Osteoblast (primary cell): ENCODE results near the gene ABCG1. TPM values are rescaled to one million over a fixed set of nuclear protein-coding genes. Genes with fewer than 3 reads are reported as not detected.

Source experiments
- DNase-seq: peaks from one replicate; pipeline ENCODE4 v3.0.0; 2011; ENCODE audit warnings: low spot score, mixed read lengths; ENCODE audit not compliant: insufficient read length; ENCODE audit errors: missing footprints
- H2AFZ ChIP-seq: 2 replicates; pipeline ENCODE4 v1.6.0; 2011; ENCODE audit warnings: mild to moderate bottlenecking, low read length
- H3K27ac ChIP-seq: 2 replicates; pipeline ENCODE4 v1.5.1; 2011; ENCODE audit warnings: mild to moderate bottlenecking, low read depth, low read length, moderate library complexity
- H3K27me3 ChIP-seq: 2 replicates; pipeline ENCODE4 v1.6.0; 2012; ENCODE audit warnings: mild to moderate bottlenecking, control low read depth, inconsistent platforms, low read length, moderate library complexity; ENCODE audit not compliant: insufficient read depth
- H3K36me3 ChIP-seq: 2 replicates; pipeline ENCODE4 v1.5.1; 2011; ENCODE audit warnings: mild to moderate bottlenecking, low read length, control low read depth, moderate library complexity; ENCODE audit not compliant: insufficient read depth
- H3K4me1 ChIP-seq: 2 replicates; pipeline ENCODE4 v1.5.1; 2011; ENCODE audit warnings: mild to moderate bottlenecking, low read length, control low read depth, moderate library complexity; ENCODE audit not compliant: insufficient read depth
- H3K4me2 ChIP-seq: 2 replicates; pipeline ENCODE4 v1.6.0; 2011; ENCODE audit warnings: mild to moderate bottlenecking, low read length; ENCODE audit not compliant: insufficient read depth
- H3K4me3 ChIP-seq: fragments of 200-600 bp; sonication (generic); 3 replicates; pipeline ENCODE4 v1.5.1; 2012; ENCODE audit warnings: mild to moderate bottlenecking, low read length, inconsistent platforms; ENCODE audit not compliant: insufficient read depth
- H3K79me2 ChIP-seq: 2 replicates; pipeline ENCODE4 v1.6.0; 2012; ENCODE audit warnings: mild to moderate bottlenecking, low read length, control low read depth, inconsistent platforms; ENCODE audit not compliant: insufficient read depth
- H3K9me3 ChIP-seq: 2 replicates; pipeline ENCODE4 v1.5.1; 2011; ENCODE audit warnings: low read depth, low read length, control low read depth
- H4K20me1 ChIP-seq: 2 replicates; pipeline ENCODE4 v1.6.0; 2012; ENCODE audit warnings: mild to moderate bottlenecking, low read length, control low read depth; ENCODE audit not compliant: insufficient read depth
- total RNA-seq: library from RNA; depleted of rRNA; stranded (reverse); fragments of >200 nt; gene quantifications from 2 replicates; pipeline ENCODE4 v1.2.3, GENCODE V29; 2012
- TF ChIP-seq, protein P1 (sequence below): IDR thresholded peaks from 2 replicates; pipeline ENCODE4 v1.5.1; 2011; ENCODE audit warnings: mild to moderate bottlenecking, low read depth, low read length, moderate library complexity; ENCODE audit errors: extremely low read depth

Gene ABCG1
- total RNA-seq, 1 donor = 0.72 TPM

DNA sequence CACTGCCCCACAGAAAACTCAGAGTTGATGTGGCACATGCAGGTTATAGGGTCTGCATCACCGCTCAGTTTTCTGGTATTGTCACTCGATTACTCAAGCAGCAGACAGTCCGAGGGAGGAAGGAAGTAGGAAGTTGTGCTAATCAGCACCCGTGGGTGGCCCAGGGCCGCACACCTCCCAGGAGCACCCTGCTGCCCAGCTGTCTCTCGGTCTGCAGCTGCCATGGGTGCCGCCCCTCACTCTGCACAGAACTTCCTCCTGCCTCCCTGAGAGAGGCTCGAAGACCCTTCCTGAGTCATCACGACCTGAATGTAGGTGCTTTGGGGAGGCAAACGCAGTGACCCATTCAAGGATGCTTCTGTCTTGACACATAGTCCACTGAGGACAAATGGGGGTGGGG, 100.4 kb downstream of the ABCG1 start:
- no peaks in the 10 kb centered on the region for H4K20me1 ChIP-seq
- H3K27me3 ChIP-seq = no peaks in the 10 kb centered on the region
- H3K27ac ChIP-seq = no peak overlapping the region
- H3K79me2 ChIP-seq = no peaks in the 10 kb centered on the region
- TF ChIP-seq, protein P1, sequence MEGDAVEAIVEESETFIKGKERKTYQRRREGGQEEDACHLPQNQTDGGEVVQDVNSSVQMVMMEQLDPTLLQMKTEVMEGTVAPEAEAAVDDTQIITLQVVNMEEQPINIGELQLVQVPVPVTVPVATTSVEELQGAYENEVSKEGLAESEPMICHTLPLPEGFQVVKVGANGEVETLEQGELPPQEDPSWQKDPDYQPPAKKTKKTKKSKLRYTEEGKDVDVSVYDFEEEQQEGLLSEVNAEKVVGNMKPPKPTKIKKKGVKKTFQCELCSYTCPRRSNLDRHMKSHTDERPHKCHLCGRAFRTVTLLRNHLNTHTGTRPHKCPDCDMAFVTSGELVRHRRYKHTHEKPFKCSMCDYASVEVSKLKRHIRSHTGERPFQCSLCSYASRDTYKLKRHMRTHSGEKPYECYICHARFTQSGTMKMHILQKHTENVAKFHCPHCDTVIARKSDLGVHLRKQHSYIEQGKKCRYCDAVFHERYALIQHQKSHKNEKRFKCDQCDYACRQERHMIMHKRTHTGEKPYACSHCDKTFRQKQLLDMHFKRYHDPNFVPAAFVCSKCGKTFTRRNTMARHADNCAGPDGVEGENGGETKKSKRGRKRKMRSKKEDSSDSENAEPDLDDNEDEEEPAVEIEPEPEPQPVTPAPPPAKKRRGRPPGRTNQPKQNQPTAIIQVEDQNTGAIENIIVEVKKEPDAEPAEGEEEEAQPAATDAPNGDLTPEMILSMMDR = no peak
- no peaks in the 10 kb centered on the region for H3K4me1 ChIP-seq
- no peaks in the 10 kb centered on the region for H3K36me3 ChIP-seq
- no peak for DNase-seq
- H3K9me3 ChIP-seq = no peaks in the 10 kb centered on the region
- H3K4me3 ChIP-seq = no peak overlapping the region
- H2AFZ ChIP-seq = no peak overlapping the region
- no peak overlapping the region for H3K4me2 ChIP-seq

GRCh38 chr21:42319851-42320572, 101.1 kb downstream of the ABCG1 start:
- Histone ChIP-seq H4K20me1 (no peaks in the 10 kb centered on the region), H3K4me1 (no peaks in the 10 kb centered on the region), H3K36me3 (no peaks in the 10 kb centered on the region), H3K79me2 (no peaks in the 10 kb centered on the region), H3K9me3 (no peaks in the 10 kb centered on the region), H3K27me3 (no peaks in the 10 kb centered on the region), H3K27ac (no peak overlapping the region), H2AFZ (no peak overlapping the region), H3K4me2 (no peak overlapping the region), H3K4me3 (no peak overlapping the region)
- no peak for DNase-seq
- TF ChIP-seq, protein P1 = no peak

- Histone ChIP-seq H3K27ac (no peak overlapping the region), H3K79me2 (no peaks in the 10 kb centered on the region), H4K20me1 (no peaks in the 10 kb centered on the region), H3K4me1 (no peaks in the 10 kb centered on the region), H2AFZ (no peak overlapping the region), H3K36me3 (no peaks in the 10 kb centered on the region), H3K9me3 (no peaks in the 10 kb centered on the region), H3K27me3 (no peaks in the 10 kb centered on the region), H3K4me2 (no peak overlapping the region), H3K4me3 (no peak overlapping the region)
- no peak for DNase-seq
- TF ChIP-seq, protein P1 = no peak
Observed at GRCh38 chr21:42320791-42321190, 101.9 kb downstream of the ABCG1 start.

- no peaks in the 10 kb centered on the region for H3K27me3 ChIP-seq
- H3K36me3 ChIP-seq = no peaks in the 10 kb centered on the region
- H4K20me1 ChIP-seq = no peaks in the 10 kb centered on the region
- no peak overlapping the region for H2AFZ ChIP-seq
- no peaks in the 10 kb centered on the region for H3K9me3 ChIP-seq
- no peak overlapping the region for H3K4me2 ChIP-seq
- H3K27ac ChIP-seq = no peak overlapping the region
- TF ChIP-seq, protein P1 = no peak
- H3K4me1 ChIP-seq = no peaks in the 10 kb centered on the region
- no peak overlapping the region for H3K4me3 ChIP-seq
- H3K79me2 ChIP-seq = no peaks in the 10 kb centered on the region
- DNase-seq = peak; percentile 22
Observed at GRCh38 chr21:42321231-42321630, 102.3 kb downstream of the ABCG1 start.
